ENCODE data around the gene NOS1AP.

NOS1AP gene

DNA sequence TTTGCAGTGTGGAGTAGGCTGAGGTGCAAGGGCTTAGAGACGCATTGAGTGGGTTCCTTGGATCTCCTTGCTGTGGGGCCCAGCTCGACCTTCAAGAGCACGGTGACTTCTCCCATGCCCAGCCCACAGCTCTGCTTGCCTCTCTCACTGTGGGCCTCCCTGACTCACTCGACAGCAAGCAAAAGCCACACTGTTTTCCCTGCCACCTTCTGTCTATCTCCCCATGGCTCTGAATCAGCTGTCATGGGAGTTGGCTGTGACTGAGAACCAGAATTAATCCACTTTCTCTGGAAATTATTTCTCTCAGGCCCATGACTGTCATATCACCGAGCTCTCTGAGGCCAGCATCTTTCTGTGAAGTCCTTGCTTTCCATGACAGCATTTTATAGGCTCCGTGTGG, 140.7 kb downstream of the NOS1AP start:
- Histone ChIP-seq H3K9ac (ENCODE audit: low read depth in 1 of 2, low read length in 2 of 2) (no peak overlapping the region), H3K9me3 (ENCODE audit: control insufficient read depth in 2 of 2, low read length in 2 of 2) (no peaks in the 10 kb centered on the region), H3K27ac (ENCODE audit: low read depth in 2 of 2, low read length in 2 of 2) (no peak overlapping the region), H3K4me3 (ENCODE audit: low read length in 2 of 2) (no peak overlapping the region), H3K27me3 (ENCODE audit: control insufficient read depth in 2 of 2, insufficient read depth in 2 of 2, low read length in 2 of 2) (no peaks in the 10 kb centered on the region), H3K36me3 (ENCODE audit: control insufficient read depth in 2 of 2, insufficient read depth in 2 of 2, low read length in 2 of 2) (no peaks in the 10 kb centered on the region), H3K4me1 (ENCODE audit: control insufficient read depth in 2 of 2, insufficient read depth in 2 of 2, low read length in 2 of 2) (peaks cover 11 to 28% of the 10 kb centered on the region in 2 donors)

DNA sequence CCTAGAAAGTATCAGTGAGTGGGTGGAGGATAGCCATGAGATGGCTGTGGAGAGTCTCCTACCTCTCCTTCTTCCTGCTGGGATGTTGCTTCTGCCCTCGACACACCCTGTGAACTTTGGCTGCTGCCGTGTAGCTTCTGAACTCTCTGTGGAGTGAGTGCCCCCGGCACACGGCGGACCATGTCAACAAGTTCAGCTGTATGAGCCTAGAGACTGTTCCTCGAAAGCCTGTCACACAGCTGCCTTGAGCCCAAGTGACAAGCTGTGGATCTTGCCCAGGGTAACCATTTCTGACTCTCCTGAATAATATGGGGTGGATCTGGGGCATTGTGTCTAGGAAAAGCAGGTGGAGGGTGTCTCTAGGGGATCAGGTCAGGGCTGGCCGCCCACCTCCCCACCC, 143.2 kb downstream of the NOS1AP start:
- H3K27ac ChIP-seq (ENCODE audit: low read depth in 2 of 2, low read length in 2 of 2): peak overlapping the region; percentile 24 to 31
- no peak overlapping the region for H3K4me3 ChIP-seq (ENCODE audit: low read length in 2 of 2)

DNA sequence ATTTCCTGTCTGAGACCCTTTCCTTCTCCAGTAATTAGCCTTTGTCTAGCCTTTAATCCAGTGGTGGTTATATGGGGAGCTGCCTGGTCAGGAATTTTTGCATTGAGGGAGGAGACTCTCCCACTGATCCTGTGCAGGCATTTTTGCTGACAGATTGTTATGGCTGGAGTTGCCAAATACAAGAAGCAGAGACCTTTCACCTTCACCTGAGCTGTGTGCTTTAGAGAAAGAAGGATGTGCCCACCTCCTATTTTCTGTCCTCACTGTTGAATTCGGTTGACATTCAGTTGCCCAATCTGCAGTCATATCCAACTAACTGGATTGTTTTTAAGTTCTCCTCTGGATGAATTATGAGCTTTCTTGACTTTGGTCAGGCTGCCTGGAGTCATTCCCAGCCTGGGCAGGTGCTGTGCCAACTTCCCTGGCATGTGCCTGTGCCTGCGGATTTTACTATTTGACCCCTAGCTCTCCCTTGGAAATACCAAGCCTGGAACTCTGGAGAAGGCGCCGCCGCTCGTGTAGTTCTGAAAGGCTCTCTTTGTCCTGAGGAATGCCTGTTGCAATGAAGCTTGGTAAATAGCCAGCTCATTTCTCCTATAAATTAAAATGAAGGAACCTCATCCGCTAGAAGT, 143.9 kb downstream of the NOS1AP start:
- H3K9ac ChIP-seq (ENCODE audit: low read depth in 1 of 2, low read length in 2 of 2): peak overlapping the region in 1 of 2 donors; percentile 22
- H3K27me3 ChIP-seq (ENCODE audit: control insufficient read depth in 2 of 2, insufficient read depth in 2 of 2, low read length in 2 of 2): no peaks in the 10 kb centered on the region
- peaks cover 8 to 27% of the 10 kb centered on the region in 2 donors for H3K4me1 ChIP-seq (ENCODE audit: control insufficient read depth in 2 of 2, insufficient read depth in 2 of 2, low read length in 2 of 2)
- H3K27ac ChIP-seq (ENCODE audit: low read depth in 2 of 2, low read length in 2 of 2): peak overlapping the region in 1 of 2 donors; percentile 31
- H3K4me3 ChIP-seq (ENCODE audit: low read length in 2 of 2): no peak overlapping the region
- H3K9me3 ChIP-seq (ENCODE audit: control insufficient read depth in 2 of 2, low read length in 2 of 2): no peaks in the 10 kb centered on the region
- H3K36me3 ChIP-seq (ENCODE audit: control insufficient read depth in 2 of 2, insufficient read depth in 2 of 2, low read length in 2 of 2): no peaks in the 10 kb centered on the region

More for the DNA sequence above, 143.2 kb downstream of the NOS1AP start:
- Histone ChIP-seq H3K9ac (ENCODE audit: low read depth in 1 of 2, low read length in 2 of 2) (peak overlapping the region in 1 of 2 donors; percentile 22), H3K9me3 (ENCODE audit: control insufficient read depth in 2 of 2, low read length in 2 of 2) (no peaks in the 10 kb centered on the region), H3K36me3 (ENCODE audit: control insufficient read depth in 2 of 2, insufficient read depth in 2 of 2, low read length in 2 of 2) (no peaks in the 10 kb centered on the region), H3K27me3 (ENCODE audit: control insufficient read depth in 2 of 2, insufficient read depth in 2 of 2, low read length in 2 of 2) (no peaks in the 10 kb centered on the region), H3K4me1 (ENCODE audit: control insufficient read depth in 2 of 2, insufficient read depth in 2 of 2, low read length in 2 of 2) (peaks cover 8 to 30% of the 10 kb centered on the region in 2 donors)

- peaks cover 8 to 27% of the 10 kb centered on the region in 2 donors for H3K4me1 ChIP-seq (ENCODE audit: control insufficient read depth in 2 of 2, insufficient read depth in 2 of 2, low read length in 2 of 2)
- no peaks in the 10 kb centered on the region for H3K36me3 ChIP-seq (ENCODE audit: control insufficient read depth in 2 of 2, insufficient read depth in 2 of 2, low read length in 2 of 2)
- H3K27me3 ChIP-seq (ENCODE audit: control insufficient read depth in 2 of 2, insufficient read depth in 2 of 2, low read length in 2 of 2): no peaks in the 10 kb centered on the region
- H3K4me3 ChIP-seq (ENCODE audit: low read length in 2 of 2): no peak overlapping the region
- no peaks in the 10 kb centered on the region for H3K9me3 ChIP-seq (ENCODE audit: control insufficient read depth in 2 of 2, low read length in 2 of 2)
- H3K9ac ChIP-seq (ENCODE audit: low read depth in 1 of 2, low read length in 2 of 2): no peak overlapping the region
- H3K27ac ChIP-seq (ENCODE audit: low read depth in 2 of 2, low read length in 2 of 2): no peak overlapping the region
Measured at GRCh38 chr1:162214202-162214601, 144.7 kb downstream of the NOS1AP start.

- Histone ChIP-seq H3K27ac (ENCODE audit: low read depth in 2 of 2, low read length in 2 of 2) (peak overlapping the region in 1 of 2 donors; percentile 60), H3K9me3 (ENCODE audit: control insufficient read depth in 2 of 2, low read length in 2 of 2) (no peaks in the 10 kb centered on the region), H3K4me1 (ENCODE audit: control insufficient read depth in 2 of 2, insufficient read depth in 2 of 2, low read length in 2 of 2) (peaks cover 8 to 27% of the 10 kb centered on the region in 2 donors), H3K9ac (ENCODE audit: low read depth in 1 of 2, low read length in 2 of 2) (no peak overlapping the region), H3K27me3 (ENCODE audit: control insufficient read depth in 2 of 2, insufficient read depth in 2 of 2, low read length in 2 of 2) (no peaks in the 10 kb centered on the region), H3K36me3 (ENCODE audit: control insufficient read depth in 2 of 2, insufficient read depth in 2 of 2, low read length in 2 of 2) (no peaks in the 10 kb centered on the region), H3K4me3 (ENCODE audit: low read length in 2 of 2) (no peak overlapping the region)
Measured at GRCh38 chr1:162215902-162216301, 146.4 kb downstream of the NOS1AP start.

DNA sequence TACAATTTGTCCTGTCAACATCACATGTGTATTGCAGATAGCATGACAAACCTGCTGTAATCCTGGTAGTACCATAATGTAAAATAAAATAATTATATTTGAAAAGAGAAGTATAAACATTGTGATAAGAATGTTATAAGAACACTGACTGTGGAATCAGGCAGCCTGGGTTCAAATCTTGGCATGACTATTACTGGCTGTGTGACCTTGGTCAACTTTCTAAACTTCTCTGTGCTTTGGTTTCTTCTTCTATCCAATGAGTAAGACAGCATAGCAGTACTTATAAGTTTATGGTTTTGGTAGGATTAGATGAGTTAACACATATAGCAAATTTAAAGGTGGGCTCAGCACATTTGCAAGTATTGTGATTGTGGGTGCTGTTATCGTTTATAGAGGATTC, 147.1 kb downstream of the NOS1AP start:
- Histone ChIP-seq H3K27ac (ENCODE audit: low read depth in 2 of 2, low read length in 2 of 2) (no peak overlapping the region), H3K4me1 (ENCODE audit: control insufficient read depth in 2 of 2, insufficient read depth in 2 of 2, low read length in 2 of 2) (peaks cover 8 to 27% of the 10 kb centered on the region in 2 donors), H3K27me3 (ENCODE audit: control insufficient read depth in 2 of 2, insufficient read depth in 2 of 2, low read length in 2 of 2) (no peaks in the 10 kb centered on the region), H3K9ac (ENCODE audit: low read depth in 1 of 2, low read length in 2 of 2) (no peak overlapping the region), H3K4me3 (ENCODE audit: low read length in 2 of 2) (no peak overlapping the region), H3K36me3 (ENCODE audit: control insufficient read depth in 2 of 2, insufficient read depth in 2 of 2, low read length in 2 of 2) (no peaks in the 10 kb centered on the region), H3K9me3 (ENCODE audit: control insufficient read depth in 2 of 2, low read length in 2 of 2) (no peaks in the 10 kb centered on the region)

- Histone ChIP-seq H3K27ac (ENCODE audit: low read depth in 2 of 2, low read length in 2 of 2) (no peak overlapping the region), H3K4me1 (ENCODE audit: control insufficient read depth in 2 of 2, insufficient read depth in 2 of 2, low read length in 2 of 2) (peaks cover 8 to 26% of the 10 kb centered on the region in 2 donors), H3K9me3 (ENCODE audit: control insufficient read depth in 2 of 2, low read length in 2 of 2) (no peaks in the 10 kb centered on the region), H3K9ac (ENCODE audit: low read depth in 1 of 2, low read length in 2 of 2) (no peak overlapping the region), H3K4me3 (ENCODE audit: low read length in 2 of 2) (no peak overlapping the region), H3K27me3 (ENCODE audit: control insufficient read depth in 2 of 2, insufficient read depth in 2 of 2, low read length in 2 of 2) (no peaks in the 10 kb centered on the region), H3K36me3 (ENCODE audit: control insufficient read depth in 2 of 2, insufficient read depth in 2 of 2, low read length in 2 of 2) (no peaks in the 10 kb centered on the region)
Measured at GRCh38 chr1:162217706-162218105, 148.2 kb downstream of the NOS1AP start.

DNA sequence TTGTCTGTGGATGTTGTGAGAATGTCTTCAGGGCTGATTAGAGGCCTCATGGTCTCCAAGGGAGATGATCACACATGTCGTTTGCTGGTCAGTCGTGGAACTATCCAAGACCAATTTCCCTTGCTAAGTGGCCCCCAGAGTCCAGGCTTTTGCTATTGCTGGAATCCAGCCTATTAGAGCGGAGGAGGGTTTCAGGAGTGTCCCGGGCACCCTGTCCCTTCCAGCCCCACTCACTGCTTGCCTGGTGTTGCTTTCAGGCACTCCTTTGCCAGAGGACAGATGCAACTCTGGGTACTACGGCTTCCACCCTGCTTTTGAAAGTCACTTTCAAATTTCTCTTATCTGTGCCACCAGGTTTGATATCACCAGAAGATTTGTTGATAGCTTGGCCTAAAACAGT, 149.1 kb downstream of the NOS1AP start:
- no peak overlapping the region for H3K9ac ChIP-seq (ENCODE audit: low read depth in 1 of 2, low read length in 2 of 2)
- peaks cover 8 to 18% of the 10 kb centered on the region in 2 donors for H3K4me1 ChIP-seq (ENCODE audit: control insufficient read depth in 2 of 2, insufficient read depth in 2 of 2, low read length in 2 of 2)
- no peaks in the 10 kb centered on the region for H3K27me3 ChIP-seq (ENCODE audit: control insufficient read depth in 2 of 2, insufficient read depth in 2 of 2, low read length in 2 of 2)
- H3K27ac ChIP-seq (ENCODE audit: low read depth in 2 of 2, low read length in 2 of 2): no peak overlapping the region
- H3K9me3 ChIP-seq (ENCODE audit: control insufficient read depth in 2 of 2, low read length in 2 of 2): no peaks in the 10 kb centered on the region
- no peaks in the 10 kb centered on the region for H3K36me3 ChIP-seq (ENCODE audit: control insufficient read depth in 2 of 2, insufficient read depth in 2 of 2, low read length in 2 of 2)
- H3K4me3 ChIP-seq (ENCODE audit: low read length in 2 of 2): no peak overlapping the region

GRCh38 chr1:162218975-162219374, 149.5 kb downstream of the NOS1AP start:
- Histone ChIP-seq H3K4me3 (ENCODE audit: low read length in 2 of 2) (no peak overlapping the region), H3K9ac (ENCODE audit: low read depth in 1 of 2, low read length in 2 of 2) (no peak overlapping the region), H3K4me1 (ENCODE audit: control insufficient read depth in 2 of 2, insufficient read depth in 2 of 2, low read length in 2 of 2) (peaks cover 8 to 17% of the 10 kb centered on the region in 2 donors), H3K27me3 (ENCODE audit: control insufficient read depth in 2 of 2, insufficient read depth in 2 of 2, low read length in 2 of 2) (no peaks in the 10 kb centered on the region), H3K9me3 (ENCODE audit: control insufficient read depth in 2 of 2, low read length in 2 of 2) (no peaks in the 10 kb centered on the region), H3K36me3 (ENCODE audit: control insufficient read depth in 2 of 2, insufficient read depth in 2 of 2, low read length in 2 of 2) (no peaks in the 10 kb centered on the region), H3K27ac (ENCODE audit: low read depth in 2 of 2, low read length in 2 of 2) (no peak overlapping the region)

DNA sequence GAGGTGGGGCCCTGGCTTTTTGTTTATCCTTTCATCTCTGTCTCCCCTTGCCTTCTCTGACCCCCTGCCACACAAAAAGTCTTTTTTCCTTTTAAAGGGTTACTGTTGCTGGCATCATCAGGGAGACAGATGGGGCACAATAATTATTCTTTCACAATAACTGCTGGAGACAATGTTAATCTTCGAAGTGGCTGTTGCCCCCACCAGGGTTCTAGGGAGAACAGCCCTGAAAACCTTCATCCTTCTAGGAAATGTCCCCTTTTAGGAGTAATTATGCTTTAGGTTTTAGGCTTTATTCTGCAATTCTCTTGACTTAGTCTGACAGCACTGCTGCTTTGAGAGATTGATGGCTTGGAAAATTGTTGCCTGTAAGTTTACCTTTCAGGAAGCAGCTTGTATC, 150.0 kb downstream of the NOS1AP start:
- Histone ChIP-seq H3K4me1 (ENCODE audit: control insufficient read depth in 2 of 2, insufficient read depth in 2 of 2, low read length in 2 of 2) (peaks cover 8 to 17% of the 10 kb centered on the region in 2 donors), H3K4me3 (ENCODE audit: low read length in 2 of 2) (no peak overlapping the region), H3K9ac (ENCODE audit: low read depth in 1 of 2, low read length in 2 of 2) (no peak overlapping the region), H3K9me3 (ENCODE audit: control insufficient read depth in 2 of 2, low read length in 2 of 2) (no peaks in the 10 kb centered on the region), H3K36me3 (ENCODE audit: control insufficient read depth in 2 of 2, insufficient read depth in 2 of 2, low read length in 2 of 2) (no peaks in the 10 kb centered on the region), H3K27me3 (ENCODE audit: control insufficient read depth in 2 of 2, insufficient read depth in 2 of 2, low read length in 2 of 2) (no peaks in the 10 kb centered on the region), H3K27ac (ENCODE audit: low read depth in 2 of 2, low read length in 2 of 2) (no peak overlapping the region)
